Breast epithelium (tissue), 4 donors: Measurements from ENCODE around the gene CCDC74A. TPM values are rescaled to one million over a fixed set of nuclear protein-coding genes. Genes with fewer than 3 reads are reported as not detected.
"Not testable (repeated sequence)": the region's sequence is repeated elsewhere in the genome, so short reads cannot be mapped to it uniquely, and the experiment has no call there.

ENCODE experiments used
- DNase-seq, 2 donors: peaks; one replicate each; pipeline ENCODE4 v3.0.0-alpha.2; 2019; ENCODE audit warnings: low spot score in 2 of 2
- H3K27ac ChIP-seq, 2 donors: fragments of 200-600 bp; sonication (generic) in 1 of 2; one replicate each; pipeline ENCODE4 v1.5.1; 2016 to 2019; ENCODE audit warnings: mild to moderate bottlenecking in 1 of 2
- H3K27me3 ChIP-seq, 2 donors: fragments of 200-600 bp; sonication (generic) in 1 of 2; one replicate each; pipeline versions ENCODE4 v1.5.1 to v1.6.0; 2017 to 2019; ENCODE audit warnings: control low read depth in 1 of 2, mild to moderate bottlenecking in 1 of 2
- H3K36me3 ChIP-seq: fragments of 200-600 bp; one replicate; pipeline ENCODE4 v1.5.1; 2019
- H3K4me1 ChIP-seq, 2 donors: fragments of 200-600 bp; sonication (generic); one replicate each; pipeline ENCODE4 v1.5.1; 2016 to 2019; ENCODE audit warnings: control low read depth in 1 of 2
- H3K4me3 ChIP-seq, 3 donors: fragments of 200-600 bp; sonication (generic); 1 replicate in 2 of 3; 2 replicates in 1 of 3; pipeline ENCODE4 v1.5.1; 2016 to 2019; ENCODE audit warnings: mild to moderate bottlenecking in 3 of 3, moderate library complexity in 2 of 3
- H3K9me3 ChIP-seq, 2 donors: fragments of 200-600 bp; sonication (generic) in 1 of 2; one replicate each; pipeline ENCODE4 v1.5.1; 2016 to 2019; ENCODE audit warnings: control low read depth in 1 of 2
- CTCF ChIP-seq, 3 donors: fragments of 450-650 bp; IDR thresholded peaks; one replicate each; pipeline ENCODE4 v1.5.1; 2016 to 2017; ENCODE audit warnings: antibody characterized with exemption in 3 of 3, mild to moderate bottlenecking in 3 of 3, moderate library complexity in 3 of 3
- POLR2A ChIP-seq: fragments of 450-650 bp; IDR thresholded peaks from one replicate; pipeline ENCODE4 v1.6.1; 2016; ENCODE audit warnings: antibody characterized with exemption, mild to moderate bottlenecking, moderate library complexity
- POLR2AphosphoS5 ChIP-seq, 3 donors: sonication (generic); formaldehyde crosslinking; IDR thresholded peaks; one replicate each; pipeline ENCODE4 v1.6.1; 2017; ENCODE audit warnings: antibody characterized with exemption in 3 of 3
- intact Hi-C: fragments of 100-400 bp; cut with DNase I; formaldehyde crosslinking; loops from one replicate; pipeline ENCODE4 v1.15.1; 2023; ENCODE audit warnings: low total_unique reads
- total RNA-seq, 3 donors: library from RNA; depleted of rRNA; stranded (reverse); fragments of >200 nt; gene quantifications; one replicate each; pipeline ENCODE4 v1.1.0, GENCODE V29; 2016

CCDC74A gene
- total RNA-seq, 3 donors from 2014 or later, result 8.2 to 100 (median 61.3) TPM

GRCh38 chr2:131488306-131489205, 39.1 kb upstream of the CCDC74A start:
- Histone ChIP-seq H3K36me3 (no peaks in the 10 kb centered on the region), H3K4me1 (peaks cover 0 to 7% of the 10 kb centered on the region in 2 donors), H3K9me3 (no peaks in the 10 kb centered on the region), H3K4me3 (no peak overlapping the region), H3K27me3 (no peaks in the 10 kb centered on the region), H3K27ac (no peak overlapping the region)
- intact Hi-C loops, result loop anchor here (10.0 kb wide), 1 partner anchor 1304 kb away; the partner anchor contains the start of genes MZT2B and SMPD4
- TF ChIP-seq POLR2AphosphoS5 (IDR thresholded peaks at IDR 0.05), result no peak
- no peak for TF ChIP-seq POLR2A
- no peak for TF ChIP-seq CTCF (IDR thresholded peaks at IDR 0.05)
- no peak for DNase-seq

GRCh38 chr2:131490616-131491468, 36.8 kb upstream of the CCDC74A start:
- intact Hi-C loops, DNase-seq, H3K36me3 ChIP-seq, H3K9me3 ChIP-seq, H3K4me1 ChIP-seq, H3K27me3 ChIP-seq: not testable (repeated sequence)
- H3K4me3 ChIP-seq, result peak overlapping the region; percentile 68 to 84 (median 77)
- H3K27ac ChIP-seq, result peak overlapping the region; percentile 10 to 48

- H3K36me3 ChIP-seq, H3K9me3 ChIP-seq, intact Hi-C loops, H3K27me3 ChIP-seq, H3K4me1 ChIP-seq, DNase-seq: not testable (repeated sequence)
- Histone ChIP-seq H3K27ac (peak overlapping the region; percentile 10 to 48), H3K4me3 (peak overlapping the region; percentile 68 to 84 (median 77))
Measured at GRCh38 chr2:131491469-131491836, 36.2 kb upstream of the CCDC74A start.

- DNase-seq, intact Hi-C loops, H3K4me1 ChIP-seq, H3K27me3 ChIP-seq, H3K9me3 ChIP-seq, H3K36me3 ChIP-seq: not testable (repeated sequence)
- Histone ChIP-seq H3K27ac (peak within 1 kb of the TSS; percentile 92 to 95), H3K4me3 (peak within 1 kb of the TSS; percentile 68 to 84 (median 77))
Measured at GRCh38 chr2:131492015-131492417, 35.7 kb upstream of the CCDC74A start, which contains the start of gene MZT2A. MZT2A (minus strand) TSS chr2:131492397; CDS start chr2:131492376, 21 bp downstream.

GRCh38 chr2:131492418-131493198, 35.1 kb upstream of the CCDC74A start:
- Histone ChIP-seq H3K9me3 (no peaks in the 10 kb centered on the region), H3K27me3 (no peaks in the 10 kb centered on the region), H3K4me1 (peaks cover 4 to 7% of the 10 kb centered on the region in 2 donors), H3K36me3 (no peaks in the 10 kb centered on the region), H3K27ac (peak overlapping the region; percentile 92 to 95), H3K4me3 (peak overlapping the region; percentile 68 to 84 (median 77))
- intact Hi-C loops, result no loop called here
- TF ChIP-seq CTCF (IDR thresholded peaks at IDR 0.05) (peak; percentile 61 to 82 (median 73)), POLR2A (no peak), POLR2AphosphoS5 (IDR thresholded peaks at IDR 0.05) (peak; percentile 55 to 70 (median 63))
- DNase-seq, result peak; percentile 92 to 93
